Skin epidermis (tissue), 12 donors: ENCODE results near the gene KCNIP3.
A peak's percentile ranks its signal among the peaks of the same experiment; 100 is the strongest.
"Not testable (repeated sequence)": the region's sequence is repeated elsewhere in the genome, so short reads cannot be mapped to it uniquely, and the experiment has no call there.

ENCODE experiments used
- H3K27ac ChIP-seq, 21 experiments: fragments of 200-600 bp; sonication (generic) in 11 of 21; one replicate each; pipeline ENCODE4 v1.5.0; 2020; ENCODE audit warnings: mild to moderate bottlenecking in 3 of 21, inconsistent platforms in 2 of 21, moderate library complexity in 2 of 21
- H3K4me3 ChIP-seq, 7 experiments: fragments of 200-600 bp; sonication (generic) in 2 of 7; one replicate each; pipeline ENCODE4 v1.5.0; 2020; ENCODE audit warnings: inconsistent platforms in 2 of 7, mild to moderate bottlenecking in 2 of 7, moderate library complexity in 1 of 7

KCNIP3 gene

DNA sequence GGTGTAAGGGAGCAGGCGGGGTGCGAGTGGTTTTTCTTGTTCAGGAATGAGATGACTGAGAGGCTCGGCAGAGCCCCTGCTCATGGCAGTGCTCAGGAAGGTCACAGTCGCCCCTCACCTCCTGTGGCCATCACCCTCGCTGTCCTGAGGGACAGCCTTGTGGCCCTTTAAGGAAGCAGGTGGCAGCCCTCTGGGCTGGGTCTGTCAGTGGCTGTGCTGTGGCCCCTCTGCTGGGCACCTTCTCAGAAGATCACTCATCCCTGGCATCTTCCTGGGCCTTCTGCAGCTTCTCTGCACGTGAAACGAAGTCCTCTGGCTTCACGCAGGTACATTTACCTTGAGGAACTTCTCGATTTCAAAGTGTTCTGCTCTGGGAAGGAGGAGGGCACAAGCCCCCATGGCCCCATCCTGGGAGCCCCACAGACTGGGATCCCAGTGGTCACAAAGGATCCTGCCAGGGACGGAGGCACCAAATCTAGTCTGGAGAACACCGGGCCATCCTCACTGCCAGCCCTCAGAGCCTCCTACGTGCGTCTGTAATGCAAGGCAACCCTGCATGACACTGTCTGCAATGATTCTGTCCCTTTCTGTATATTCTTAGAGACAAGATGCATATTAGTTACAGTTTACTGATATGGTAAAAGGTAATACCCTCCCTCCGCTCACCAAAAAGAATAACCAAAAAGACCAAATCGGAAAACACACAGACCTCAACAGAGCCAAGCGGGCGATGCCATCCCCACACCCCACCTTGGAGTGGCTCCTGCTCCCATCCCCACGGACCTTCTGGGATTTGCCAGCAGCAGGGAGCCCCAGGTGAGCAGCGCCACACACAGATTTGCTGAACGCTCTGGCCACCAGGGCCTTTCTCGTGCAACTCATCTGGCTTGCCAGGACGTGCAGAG, 79.4 kb downstream of the KCNIP3 start:
- no peak overlapping the region for H3K27ac ChIP-seq
- no peak overlapping the region for H3K4me3 ChIP-seq

- Histone ChIP-seq H3K27ac (no peak overlapping the region), H3K4me3 (no peak overlapping the region)
These were observed 80.3 kb downstream of the KCNIP3 start for GRCh38 chr2:95377216-95378123.

GRCh38 chr2:95378281-95378680, 81.1 kb downstream of the KCNIP3 start:
- not testable (repeated sequence) for H3K4me3 ChIP-seq

GRCh38 chr2:95379371-95379831, 82.3 kb downstream of the KCNIP3 start:
- Histone ChIP-seq H3K27ac (no peak overlapping the region), H3K4me3 (no peak overlapping the region)

More at GRCh38 chr2:95378281-95378680, 81.1 kb downstream of the KCNIP3 start:
- not testable (repeated sequence) for H3K27ac ChIP-seq

GRCh38 chr2:95380280-95380679, 83.1 kb downstream of the KCNIP3 start:
- H3K27ac ChIP-seq = no peak overlapping the region
- H3K4me3 ChIP-seq = no peak overlapping the region

DNA sequence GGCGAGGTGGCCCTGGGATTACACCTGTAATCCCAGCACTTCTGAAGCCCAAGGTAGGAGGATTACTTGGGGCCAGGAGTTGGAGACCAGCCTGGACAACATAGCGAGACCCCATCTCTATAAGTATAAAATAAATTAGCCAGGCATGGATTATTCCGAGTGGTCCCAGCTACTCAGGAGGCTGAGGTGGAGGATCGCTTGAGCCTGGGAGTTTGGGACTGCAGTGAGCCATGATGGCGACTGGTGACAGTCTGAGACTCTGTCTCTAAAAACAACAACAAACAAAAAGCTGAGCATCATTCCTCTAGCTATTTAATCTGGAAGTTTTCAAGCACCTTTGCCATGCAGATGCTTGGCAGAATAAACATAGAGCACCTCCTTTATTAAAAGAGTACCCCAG, 83.6 kb downstream of the KCNIP3 start:
- Histone ChIP-seq H3K27ac (no peak overlapping the region), H3K4me3 (no peak overlapping the region)

DNA sequence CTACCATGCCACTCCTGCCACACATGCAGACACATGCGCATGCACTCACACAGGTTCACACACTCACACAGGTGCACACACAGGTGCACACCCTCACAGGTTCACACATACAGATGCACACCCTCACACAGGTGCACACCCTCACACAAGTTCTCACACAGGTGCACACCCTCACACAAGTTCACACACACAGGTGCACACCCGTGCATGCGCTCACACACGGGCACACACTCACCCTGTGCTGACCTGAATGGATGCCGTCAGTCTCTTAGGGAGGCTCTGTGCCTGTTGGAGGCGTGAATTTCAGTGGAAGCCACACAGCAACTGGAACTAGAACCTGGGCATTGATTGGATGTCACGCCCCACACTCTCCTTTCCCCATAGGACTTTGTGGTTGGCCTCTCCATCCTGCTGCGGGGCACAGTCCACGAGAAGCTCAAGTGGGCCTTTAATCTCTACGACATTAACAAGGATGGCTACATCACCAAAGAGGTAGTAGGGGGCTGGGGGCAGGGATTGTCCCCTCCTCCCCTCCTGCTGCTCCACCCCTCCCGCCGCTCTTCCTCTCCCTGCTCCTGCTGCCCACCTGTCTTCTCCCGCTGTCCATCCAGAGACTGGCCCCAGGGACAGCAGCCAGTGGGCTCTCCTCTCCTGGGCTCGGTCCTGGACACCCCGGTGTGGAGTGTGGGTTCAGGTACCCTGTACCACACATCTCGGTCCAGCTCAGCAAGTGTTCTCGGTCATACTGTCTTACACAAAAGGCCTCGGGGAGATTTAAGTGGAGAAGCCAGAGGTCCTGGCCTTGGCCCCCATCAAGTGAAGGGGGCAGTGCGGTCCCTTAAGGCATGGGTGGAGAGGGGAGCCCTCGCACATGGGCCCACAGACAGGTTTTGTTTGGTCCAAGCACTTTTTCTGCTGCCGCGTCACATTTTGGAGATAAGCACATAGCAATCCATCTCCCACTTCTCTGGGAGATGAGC, 84.4 kb downstream of the KCNIP3 start:
- Histone ChIP-seq H3K27ac (no peak overlapping the region), H3K4me3 (no peak overlapping the region)

DNA sequence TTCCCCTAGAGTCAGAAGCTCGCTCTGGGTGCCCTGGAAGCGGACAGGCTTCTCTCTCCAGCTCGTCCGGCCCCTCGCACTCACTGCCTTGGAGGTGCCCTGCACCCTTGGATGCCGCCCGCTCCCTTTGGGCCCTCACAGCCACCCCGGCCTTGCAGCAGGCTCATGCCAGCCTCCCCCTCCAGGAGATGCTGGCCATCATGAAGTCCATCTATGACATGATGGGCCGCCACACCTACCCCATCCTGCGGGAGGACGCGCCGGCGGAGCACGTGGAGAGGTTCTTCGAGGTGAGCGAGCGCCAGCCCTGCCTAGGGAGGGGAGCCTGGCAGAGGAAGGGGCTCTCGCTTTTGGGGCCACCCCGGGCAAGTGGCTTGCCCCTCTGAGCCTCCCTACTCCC, 85.0 kb downstream of the KCNIP3 start:
- no peak overlapping the region for H3K27ac ChIP-seq
- no peak overlapping the region for H3K4me3 ChIP-seq

GRCh38 chr2:95382686-95383634, 85.8 kb downstream of the KCNIP3 start:
- Histone ChIP-seq H3K4me3 (no peak overlapping the region), H3K27ac (no peak overlapping the region)

- H3K4me3 ChIP-seq = no peak overlapping the region
- no peak overlapping the region for H3K27ac ChIP-seq
These were observed 86.5 kb downstream of the KCNIP3 start for GRCh38 chr2:95383635-95384027.

DNA sequence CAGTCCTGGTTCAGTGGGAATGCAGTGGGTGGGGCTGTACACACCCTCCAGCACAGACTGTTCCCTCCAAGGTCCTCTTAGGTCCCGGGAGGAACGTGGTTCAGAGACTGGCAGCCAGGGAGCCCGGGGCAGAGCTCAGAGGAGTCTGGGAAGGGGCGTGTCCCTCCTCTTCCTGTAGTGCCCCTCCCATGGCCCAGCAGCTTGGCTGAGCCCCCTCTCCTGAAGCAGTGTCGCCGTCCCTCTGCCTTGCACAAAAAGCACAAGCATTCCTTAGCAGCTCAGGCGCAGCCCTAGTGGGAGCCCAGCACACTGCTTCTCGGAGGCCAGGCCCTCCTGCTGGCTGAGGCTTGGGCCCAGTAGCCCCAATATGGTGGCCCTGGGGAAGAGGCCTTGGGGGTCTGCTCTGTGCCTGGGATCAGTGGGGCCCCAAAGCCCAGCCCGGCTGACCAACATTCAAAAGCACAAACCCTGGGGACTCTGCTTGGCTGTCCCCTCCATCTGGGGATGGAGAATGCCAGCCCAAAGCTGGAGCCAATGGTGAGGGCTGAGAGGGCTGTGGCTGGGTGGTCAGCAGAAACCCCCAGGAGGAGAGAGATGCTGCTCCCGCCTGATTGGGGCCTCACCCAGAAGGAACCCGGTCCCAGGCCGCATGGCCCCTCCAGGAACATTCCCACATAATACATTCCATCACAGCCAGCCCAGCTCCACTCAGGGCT, 87.9 kb downstream of the KCNIP3 start:
- Histone ChIP-seq H3K27ac (peak overlapping the region in 8 of 21 experiments; percentile 8 to 67 (median 40)), H3K4me3 (no peak overlapping the region)

DNA sequence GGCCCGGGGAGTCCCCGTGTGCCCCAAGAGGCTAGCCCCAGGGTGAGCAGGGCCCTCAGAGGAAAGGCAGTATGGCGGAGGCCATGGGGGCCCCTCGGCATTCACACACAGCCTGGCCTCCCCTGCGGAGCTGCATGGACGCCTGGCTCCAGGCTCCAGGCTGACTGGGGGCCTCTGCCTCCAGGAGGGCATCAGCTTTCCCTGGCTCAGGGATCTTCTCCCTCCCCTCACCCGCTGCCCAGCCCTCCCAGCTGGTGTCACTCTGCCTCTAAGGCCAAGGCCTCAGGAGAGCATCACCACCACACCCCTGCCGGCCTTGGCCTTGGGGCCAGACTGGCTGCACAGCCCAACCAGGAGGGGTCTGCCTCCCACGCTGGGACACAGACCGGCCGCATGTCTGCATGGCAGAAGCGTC, 88.4 kb downstream of the KCNIP3 start:
- H3K4me3 ChIP-seq = no peak overlapping the region
- H3K27ac ChIP-seq = peak overlapping the region in 8 of 21 experiments; percentile 8 to 67 (median 40)

DNA sequence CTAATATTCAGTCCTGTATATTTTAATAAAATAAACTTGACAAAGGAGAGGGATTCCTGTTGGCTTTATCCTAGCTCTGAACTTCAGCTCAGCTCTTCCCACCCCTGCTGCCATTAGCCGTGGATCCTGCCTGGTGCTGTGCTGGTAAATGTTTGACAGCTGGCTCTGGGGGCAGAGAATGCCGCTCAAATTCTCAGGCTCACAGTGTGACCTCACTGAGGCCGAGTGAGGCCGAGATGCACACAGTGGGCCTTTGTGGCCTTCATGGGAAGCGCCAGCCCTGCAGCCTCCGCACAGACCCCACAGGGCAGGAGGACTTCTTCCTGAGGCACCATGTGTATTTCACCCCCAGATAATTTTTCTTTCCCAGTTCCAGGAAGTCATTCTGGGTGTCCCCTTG, 88.9 kb downstream of the KCNIP3 start:
- peak overlapping the region in 1 of 21 experiments; percentile 18 for H3K27ac ChIP-seq
- H3K4me3 ChIP-seq = no peak overlapping the region

DNA sequence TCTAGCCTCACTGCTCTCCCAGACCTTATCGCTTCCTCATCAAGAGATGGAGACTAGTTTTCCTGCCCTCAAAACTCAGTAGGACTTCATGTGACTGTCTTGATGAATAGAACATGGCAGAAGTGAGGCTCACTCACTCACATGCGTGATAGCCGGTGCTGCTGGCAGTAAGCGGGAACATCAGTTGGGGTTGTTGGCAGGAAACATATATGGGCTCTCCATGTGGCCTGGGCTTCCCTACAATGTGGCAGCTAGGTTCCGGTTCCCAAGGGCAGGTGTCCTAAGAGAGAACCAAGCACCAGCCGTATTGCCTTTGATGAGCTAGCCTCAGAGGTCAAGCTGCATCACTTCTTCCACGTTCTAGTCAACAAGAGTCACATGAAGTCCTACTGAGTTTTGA, 90.2 kb downstream of the KCNIP3 start:
- no peak overlapping the region for H3K27ac ChIP-seq
- no peak overlapping the region for H3K4me3 ChIP-seq

DNA sequence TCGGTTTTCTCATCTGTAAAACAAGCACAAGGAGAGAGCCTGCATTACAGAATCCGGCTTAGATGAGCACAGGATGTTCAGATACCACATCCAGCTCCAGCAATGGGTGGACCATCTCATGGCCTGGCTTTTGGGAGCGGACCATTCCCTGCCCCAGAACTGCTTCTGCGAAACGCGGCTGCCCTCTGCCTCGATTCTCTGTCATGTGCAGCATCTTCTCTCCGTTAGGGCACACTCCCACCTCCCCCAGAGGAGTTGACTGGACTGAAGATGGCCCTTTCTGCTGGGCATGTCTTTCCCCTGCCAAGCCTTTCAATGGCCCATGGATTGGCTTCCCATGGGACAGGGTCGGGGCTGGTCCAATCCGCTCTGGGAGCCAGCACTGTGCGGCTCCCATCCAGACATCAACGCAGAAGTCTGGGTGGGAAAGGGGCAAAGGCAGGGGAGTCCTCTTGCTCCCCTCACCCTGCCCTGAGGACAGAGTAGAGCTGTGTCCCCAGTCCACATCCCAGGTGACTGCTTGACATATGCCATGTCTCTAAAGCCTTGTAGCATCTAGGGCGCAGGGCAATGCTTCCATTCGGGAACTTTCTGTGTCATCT, 91.0 kb downstream of the KCNIP3 start:
- Histone ChIP-seq H3K4me3 (no peak overlapping the region), H3K27ac (no peak overlapping the region)

GRCh38 chr2:95388856-95389244, 91.7 kb downstream of the KCNIP3 start:
- Histone ChIP-seq H3K27ac (no peak overlapping the region), H3K4me3 (no peak overlapping the region)
